Loucy (cell line): ENCODE results near the gene TRIL.

Source experiments
- H2AFZ ChIP-seq: fragments of 200-600 bp; sonication (generic); 2 replicates; pipeline ENCODE4 v1.6.0; 2016; ENCODE audit warnings: antibody characterized with exemption, mild to moderate bottlenecking, low read length, moderate library complexity
- H3F3A ChIP-seq: fragments of 200-600 bp; 2 replicates; pipeline ENCODE4 v1.6.0; 2016; ENCODE audit warnings: antibody characterized with exemption, low read depth, mild to moderate bottlenecking
- H3K27me3 ChIP-seq: fragments of 200-600 bp; sonication (generic); 2 replicates; pipeline ENCODE4 v1.6.1; 2014; ENCODE audit warnings: low read length, mild to moderate bottlenecking; ENCODE audit not compliant: insufficient read depth, poor library complexity, severe bottlenecking
- H3K36me3 ChIP-seq: fragments of 200-600 bp; sonication (generic); 2 replicates; pipeline ENCODE4 v1.6.1; 2016; ENCODE audit warnings: low read length; ENCODE audit not compliant: insufficient read depth
- H3K4me1 ChIP-seq: fragments of 200-600 bp; sonication (generic); 2 replicates; pipeline ENCODE4 v1.5.1; 2014; ENCODE audit warnings: low read length, mild to moderate bottlenecking; ENCODE audit not compliant: insufficient read depth, poor library complexity, severe bottlenecking
- H3K4me2 ChIP-seq: fragments of 200-600 bp; sonication (generic); 2 replicates; pipeline ENCODE4 v1.6.0; 2014; ENCODE audit warnings: antibody characterized with exemption, low read length, low read depth, mild to moderate bottlenecking; ENCODE audit not compliant: poor library complexity, severe bottlenecking
- H3K4me3 ChIP-seq: fragments of 200-600 bp; sonication (generic); 2 replicates; pipeline ENCODE4 v1.5.1; 2014; ENCODE audit warnings: low read length, mild to moderate bottlenecking, mixed read lengths; ENCODE audit not compliant: poor library complexity, severe bottlenecking
- H3K79me2 ChIP-seq: fragments of 200-600 bp; sonication (generic); 2 replicates; pipeline ENCODE4 v1.6.1; 2014; ENCODE audit warnings: low read length; ENCODE audit not compliant: insufficient read depth
- H3K9ac ChIP-seq: fragments of 200-600 bp; sonication (generic); 2 replicates; pipeline ENCODE4 v1.6.0; 2014; ENCODE audit warnings: mild to moderate bottlenecking, low read depth, low read length, moderate library complexity; ENCODE audit not compliant: poor library complexity, severe bottlenecking
- H3K9me2 ChIP-seq: fragments of 200-600 bp; sonication (generic); replicated peaks from 2 replicates; pipeline ENCODE4 v1.6.1; 2016; ENCODE audit warnings: low read depth, low read length, mixed read lengths
- H3K9me3 ChIP-seq: fragments of 200-600 bp; sonication (generic); 2 replicates; pipeline ENCODE4 v1.6.1; 2014; ENCODE audit warnings: mild to moderate bottlenecking, antibody characterized with exemption, low read length, low read depth; ENCODE audit not compliant: insufficient read depth
- H4K20me1 ChIP-seq: fragments of 200-600 bp; sonication (generic); 2 replicates; pipeline ENCODE4 v1.6.0; 2014; ENCODE audit warnings: antibody characterized with exemption, low read length, mild to moderate bottlenecking; ENCODE audit not compliant: insufficient read depth, poor library complexity, severe bottlenecking
- EZH2phosphoT487 ChIP-seq: fragments of 200-600 bp; IDR thresholded peaks from 2 replicates; pipeline ENCODE4 v1.6.1; 2018; ENCODE audit warnings: antibody characterized with exemption, mild to moderate bottlenecking, moderate library complexity, borderline replicate concordance
- TF ChIP-seq, protein P1 (sequence below): fragments of 200-600 bp; sonication (generic); conservative IDR thresholded peaks from 2 replicates; pipeline ENCODE4 v1.5.1; 2014; ENCODE audit warnings: mild to moderate bottlenecking, antibody characterized with exemption, low read length

The TRIL gene

GRCh38 chr7:28977881-28978280 lies 19.8 kb upstream of the TRIL start:
- Histone ChIP-seq H3K9me2 (no peaks in the 10 kb centered on the region), H3K4me2 (no peak overlapping the region), H3K4me1 (no peaks in the 10 kb centered on the region), H2AFZ (no peak overlapping the region), H3K9me3 (no peaks in the 10 kb centered on the region), H3F3A (no peaks in the 10 kb centered on the region), H3K4me3 (no peak overlapping the region), H3K9ac (no peak overlapping the region), H4K20me1 (no peaks in the 10 kb centered on the region), H3K27me3 (no peaks in the 10 kb centered on the region), H3K79me2 (no peaks in the 10 kb centered on the region), H3K36me3 (no peaks in the 10 kb centered on the region)
- TF ChIP-seq EZH2phosphoT487: no peak
- TF ChIP-seq, protein P1, sequence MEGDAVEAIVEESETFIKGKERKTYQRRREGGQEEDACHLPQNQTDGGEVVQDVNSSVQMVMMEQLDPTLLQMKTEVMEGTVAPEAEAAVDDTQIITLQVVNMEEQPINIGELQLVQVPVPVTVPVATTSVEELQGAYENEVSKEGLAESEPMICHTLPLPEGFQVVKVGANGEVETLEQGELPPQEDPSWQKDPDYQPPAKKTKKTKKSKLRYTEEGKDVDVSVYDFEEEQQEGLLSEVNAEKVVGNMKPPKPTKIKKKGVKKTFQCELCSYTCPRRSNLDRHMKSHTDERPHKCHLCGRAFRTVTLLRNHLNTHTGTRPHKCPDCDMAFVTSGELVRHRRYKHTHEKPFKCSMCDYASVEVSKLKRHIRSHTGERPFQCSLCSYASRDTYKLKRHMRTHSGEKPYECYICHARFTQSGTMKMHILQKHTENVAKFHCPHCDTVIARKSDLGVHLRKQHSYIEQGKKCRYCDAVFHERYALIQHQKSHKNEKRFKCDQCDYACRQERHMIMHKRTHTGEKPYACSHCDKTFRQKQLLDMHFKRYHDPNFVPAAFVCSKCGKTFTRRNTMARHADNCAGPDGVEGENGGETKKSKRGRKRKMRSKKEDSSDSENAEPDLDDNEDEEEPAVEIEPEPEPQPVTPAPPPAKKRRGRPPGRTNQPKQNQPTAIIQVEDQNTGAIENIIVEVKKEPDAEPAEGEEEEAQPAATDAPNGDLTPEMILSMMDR: no peak

DNA sequence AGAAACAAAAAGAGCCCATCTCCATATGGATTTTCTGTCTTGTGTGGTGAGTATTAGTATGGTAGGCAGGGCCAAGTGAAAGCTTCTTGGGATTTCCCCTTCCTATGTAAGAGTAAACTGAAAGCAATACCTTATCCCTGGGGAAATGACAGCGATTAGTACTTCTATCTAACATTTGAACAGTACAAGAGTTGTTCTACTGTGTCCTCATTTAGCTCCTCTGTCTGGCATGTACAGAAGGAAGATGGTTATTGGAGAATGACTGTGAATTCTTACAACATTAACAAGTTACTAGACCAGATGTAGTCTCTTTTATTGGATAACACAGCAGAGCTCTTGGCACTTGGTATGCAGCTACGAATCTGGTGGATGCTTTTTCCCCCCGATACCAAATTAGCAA lies 17.9 kb upstream of the TRIL start:
- peaks cover 5% of the 10 kb centered on the region for H3K9me3 ChIP-seq
- H3K4me3 ChIP-seq: no peak overlapping the region
- no peaks in the 10 kb centered on the region for H3K4me1 ChIP-seq
- no peak overlapping the region for H3K9ac ChIP-seq
- no peak overlapping the region for H2AFZ ChIP-seq
- H4K20me1 ChIP-seq: no peaks in the 10 kb centered on the region
- no peaks in the 10 kb centered on the region for H3K36me3 ChIP-seq
- no peaks in the 10 kb centered on the region for H3K79me2 ChIP-seq
- no peak overlapping the region for H3K4me2 ChIP-seq
- H3K9me2 ChIP-seq: no peaks in the 10 kb centered on the region
- TF ChIP-seq EZH2phosphoT487: no peak
- TF ChIP-seq, protein P1: no peak
- H3K27me3 ChIP-seq: no peaks in the 10 kb centered on the region
- no peaks in the 10 kb centered on the region for H3F3A ChIP-seq

DNA sequence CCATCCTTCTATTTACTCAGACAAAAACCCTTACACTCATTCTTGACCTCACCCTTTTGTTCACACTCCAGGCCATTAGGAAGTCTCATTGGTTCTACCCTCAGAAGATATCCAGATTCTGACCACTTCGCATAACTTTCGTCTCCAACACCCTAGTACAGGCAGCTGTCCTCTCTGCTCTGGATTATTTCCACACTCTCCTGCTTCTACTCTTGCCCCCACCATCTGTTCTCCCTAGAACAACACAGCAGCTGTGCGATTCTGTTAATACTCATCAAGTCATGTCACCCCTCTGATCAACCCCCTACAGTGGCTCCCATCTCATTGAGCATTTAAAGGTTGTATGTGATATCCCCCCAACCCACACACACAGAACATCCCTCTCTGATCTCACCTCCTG lies 15.5 kb upstream of the TRIL start:
- H4K20me1 ChIP-seq: no peaks in the 10 kb centered on the region
- H3K79me2 ChIP-seq: no peaks in the 10 kb centered on the region
- TF ChIP-seq, protein P1: no peak
- TF ChIP-seq EZH2phosphoT487: no peak
- no peaks in the 10 kb centered on the region for H3F3A ChIP-seq
- H3K36me3 ChIP-seq: no peaks in the 10 kb centered on the region
- no peak overlapping the region for H2AFZ ChIP-seq
- H3K9ac ChIP-seq: no peak overlapping the region
- no peaks in the 10 kb centered on the region for H3K4me1 ChIP-seq
- H3K4me2 ChIP-seq: no peak overlapping the region
- H3K9me3 ChIP-seq: peaks cover 5% of the 10 kb centered on the region
- no peaks in the 10 kb centered on the region for H3K9me2 ChIP-seq
- H3K27me3 ChIP-seq: no peaks in the 10 kb centered on the region
- H3K4me3 ChIP-seq: no peak overlapping the region
